OCI-LY7 (cell line): ENCODE measurements around the gene TMEM179. TPM values are rescaled to one million over a fixed set of nuclear protein-coding genes. Genes with fewer than 3 reads are reported as not detected.

Experiments used
- BruUV-seq: library from RNA; stranded (reverse); fragments of 400-500 nt; replicated peaks from 2 replicates; lab custom pipeline; 2021; lab: Mats Ljungman, UMichigan
- CTCF ChIA-PET: fragments of 300-600 bp; sonication (Branson Sonifier 250); formaldehyde crosslinking; loops from one replicate; lab custom pipeline; 2022; ENCODE audit warnings: antibody characterized with exemption; ENCODE audit not compliant: unreplicated experiment; lab: Charles Lee
- POLR2A ChIA-PET: fragments of 300-600 bp; sonication (Branson Sonifier 250); formaldehyde crosslinking; loops from one replicate; lab custom pipeline; 2022; ENCODE audit warnings: antibody characterized with exemption; lab: Charles Lee
- DNase-seq: peaks from one replicate; pipeline ENCODE4 v3.0.0-alpha.2; 2015; ENCODE audit warnings: low spot score
- H2AFZ ChIP-seq: fragments of 200-600 bp; sonication (generic), shearing (Covaris generic); 2 replicates; pipeline ENCODE4 v1.6.1; 2014; ENCODE audit warnings: mild to moderate bottlenecking, antibody characterized with exemption, low read length, moderate library complexity
- H3K27ac ChIP-seq: fragments of 200-600 bp; sonication (generic); 2 replicates; pipeline ENCODE4 v1.5.1; 2014; ENCODE audit warnings: mixed run types, low read depth, mild to moderate bottlenecking, moderate library complexity, low read length, inconsistent platforms; ENCODE audit not compliant: poor library complexity, severe bottlenecking
- H3K36me3 ChIP-seq: fragments of 200-600 bp; sonication (generic); 2 replicates; pipeline ENCODE4 v1.6.1; 2014; ENCODE audit warnings: mild to moderate bottlenecking, antibody characterized with exemption, low read length, moderate library complexity, mixed read lengths; ENCODE audit not compliant: insufficient read depth
- H3K4me1 ChIP-seq: fragments of 200-600 bp; sonication (generic); 2 replicates; pipeline ENCODE4 v1.5.1; 2014; ENCODE audit warnings: mild to moderate bottlenecking, low read length; ENCODE audit not compliant: insufficient read depth, poor library complexity, severe bottlenecking
- H3K4me2 ChIP-seq: fragments of 200-600 bp; sonication (generic); 2 replicates; pipeline ENCODE4 v1.6.1; 2014; ENCODE audit warnings: mild to moderate bottlenecking, low read length
- H3K4me3 ChIP-seq: fragments of 200-600 bp; sonication (generic); 2 replicates; pipeline ENCODE4 v1.5.1; 2014; ENCODE audit warnings: mild to moderate bottlenecking, low read depth, low read length; ENCODE audit not compliant: poor library complexity, severe bottlenecking
- H3K79me2 ChIP-seq: fragments of 200-600 bp; sonication (generic); 2 replicates; pipeline ENCODE4 v1.6.1; 2016; ENCODE audit warnings: low read depth, mild to moderate bottlenecking, low read length, moderate library complexity, mixed read lengths; ENCODE audit not compliant: insufficient read depth
- H3K9me2 ChIP-seq: fragments of 200-600 bp; sonication (generic); 2 replicates; pipeline ENCODE4 v1.6.1; 2016; ENCODE audit warnings: mild to moderate bottlenecking, low read length, mixed read lengths; ENCODE audit not compliant: insufficient read depth
- H3K9me3 ChIP-seq: fragments of 200-600 bp; sonication (generic); 2 replicates; pipeline ENCODE4 v1.6.1; 2014; ENCODE audit warnings: mild to moderate bottlenecking, mixed run types, low read length, mixed read lengths
- H4K20me1 ChIP-seq: fragments of 200-600 bp; sonication (generic); 2 replicates; pipeline ENCODE4 v1.6.1; 2014; ENCODE audit warnings: mild to moderate bottlenecking, antibody characterized with exemption, low read length, moderate library complexity, mixed read lengths; ENCODE audit not compliant: insufficient read depth
- CTCF ChIP-seq: fragments of 200-600 bp; sonication (generic); conservative IDR thresholded peaks from 2 replicates; pipeline ENCODE4 v1.5.1; 2014; ENCODE audit warnings: mild to moderate bottlenecking, antibody characterized with exemption, low read length, moderate library complexity, mixed read lengths
- EZH2phosphoT487 ChIP-seq: fragments of 200-600 bp; sonication (generic); IDR thresholded peaks from 2 replicates; pipeline ENCODE4 v1.6.1; 2018; ENCODE audit warnings: low read depth, borderline replicate concordance, mild to moderate bottlenecking, mixed run types, antibody characterized with exemption, low read length, moderate library complexity, mixed read lengths
- intact Hi-C: fragments of 100-400 bp; cut with micrococcal nuclease; formaldehyde crosslinking; loops from one replicate; pipeline ENCODE4 v1.10.0; 2022; ENCODE audit not compliant: unreplicated experiment
- total RNA-seq, 2 experiments: library from RNA; depleted of rRNA in 1 of 2; stranded (reverse); fragments of >200 nt in 1 of 2; shearing (Covaris generic) in 1 of 2; gene quantifications; 2 replicates each; pipeline ENCODE4 v1.2.3, GENCODE V29; 2014 to 2022

Gene TMEM179
- total RNA-seq, 2 experiments from 2014 or later: not detected

- Histone ChIP-seq H3K36me3 (no peaks in the 10 kb centered on the region), H3K79me2 (no peaks in the 10 kb centered on the region), H3K27ac (no peak overlapping the region), H3K4me2 (no peak overlapping the region), H3K9me2 (no peaks in the 10 kb centered on the region), H3K9me3 (no peaks in the 10 kb centered on the region), H3K4me1 (no peaks in the 10 kb centered on the region), H2AFZ (no peak overlapping the region), H3K4me3 (no peak overlapping the region), H4K20me1 (no peaks in the 10 kb centered on the region)
- CTCF ChIA-PET: no interaction called here
- BruUV-seq: no TSS peak
- no peak for DNase-seq
- TF ChIP-seq CTCF (no peak), EZH2phosphoT487 (no peak)
- intact Hi-C loops: no loop called here
- POLR2A ChIA-PET: no interaction called here
These were observed 29.5 kb downstream of the TMEM179 start for GRCh38 chr14:104574978-104575583.

DNA sequence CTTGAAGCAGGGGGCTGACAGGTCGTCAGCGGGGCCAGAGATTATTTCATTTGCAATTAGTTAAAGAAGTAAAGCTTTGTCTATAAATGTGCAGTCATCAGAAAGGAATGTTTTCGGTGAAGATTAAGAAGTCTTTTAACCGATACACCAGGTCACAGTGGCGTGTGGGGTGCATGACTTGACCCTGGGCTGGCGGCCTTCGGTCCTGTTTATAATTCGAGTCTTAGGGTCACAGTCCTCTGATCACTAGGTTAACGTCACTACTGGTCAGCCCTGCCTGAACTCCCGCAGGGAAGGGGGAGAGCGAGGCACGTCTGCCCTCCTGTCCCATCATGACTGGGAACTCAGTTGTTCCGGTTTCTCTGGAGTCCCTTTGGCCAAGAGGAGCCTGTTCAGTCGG lies 30.0 kb downstream of the TMEM179 start:
- ChIA-PET CTCF (no interaction called here), POLR2A (no interaction called here)
- DNase-seq: no peak
- H3K4me2 ChIP-seq: no peak overlapping the region
- intact Hi-C loops: no loop called here
- H3K9me3 ChIP-seq: no peaks in the 10 kb centered on the region
- H3K79me2 ChIP-seq: no peaks in the 10 kb centered on the region
- TF ChIP-seq CTCF: no peak
- TF ChIP-seq EZH2phosphoT487: no peak
- H2AFZ ChIP-seq: no peak overlapping the region
- BruUV-seq: no TSS peak
- no peaks in the 10 kb centered on the region for H3K4me1 ChIP-seq
- no peaks in the 10 kb centered on the region for H4K20me1 ChIP-seq
- H3K27ac ChIP-seq: no peak overlapping the region
- no peaks in the 10 kb centered on the region for H3K9me2 ChIP-seq
- no peak overlapping the region for H3K4me3 ChIP-seq
- no peaks in the 10 kb centered on the region for H3K36me3 ChIP-seq

DNA sequence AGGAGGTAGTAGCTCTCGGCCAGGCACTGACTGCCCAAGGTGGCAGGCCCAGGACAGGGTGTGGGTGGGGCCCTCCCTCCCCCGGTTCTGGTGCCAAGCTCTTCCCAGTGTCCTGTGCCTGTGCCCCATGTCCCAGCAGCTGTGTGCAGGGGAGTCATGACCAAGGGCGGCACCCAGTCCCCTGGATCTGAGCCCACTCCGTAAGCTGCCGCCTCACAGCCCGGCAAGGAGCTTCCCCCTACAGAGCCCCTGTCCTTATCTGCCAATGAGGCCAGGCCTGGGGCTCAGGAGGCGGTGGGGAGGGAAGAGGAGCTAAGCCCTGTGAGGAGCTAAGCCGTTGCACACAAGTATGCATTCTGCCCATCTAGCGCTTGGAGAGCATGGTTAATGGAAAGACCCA lies 30.6 kb downstream of the TMEM179 start:
- DNase-seq: no peak
- BruUV-seq: no TSS peak
- H3K9me2 ChIP-seq: no peaks in the 10 kb centered on the region
- no peak overlapping the region for H3K4me3 ChIP-seq
- no peak overlapping the region for H2AFZ ChIP-seq
- no peaks in the 10 kb centered on the region for H3K4me1 ChIP-seq
- H3K27ac ChIP-seq: no peak overlapping the region
- no peak overlapping the region for H3K4me2 ChIP-seq
- H3K36me3 ChIP-seq: no peaks in the 10 kb centered on the region
- H4K20me1 ChIP-seq: no peaks in the 10 kb centered on the region
- H3K79me2 ChIP-seq: no peaks in the 10 kb centered on the region
- TF ChIP-seq EZH2phosphoT487 (no peak), CTCF (no peak)
- no peaks in the 10 kb centered on the region for H3K9me3 ChIP-seq
- intact Hi-C loops: no loop called here
- ChIA-PET POLR2A (no interaction called here), CTCF (no interaction called here)
